NT2/D1 (cell line): ENCODE results near the gene MSMB.

ENCODE experiments used
- YY1 ChIP-seq: IDR thresholded peaks from 2 replicates; pipeline ENCODE4 v1.6.1; 2011; ENCODE audit not compliant: insufficient read length, insufficient read depth
- ZNF274 ChIP-seq: IDR thresholded peaks from 2 replicates; pipeline ENCODE4 v1.6.1; 2011; ENCODE audit warnings: mild to moderate bottlenecking, low read depth, low read length

GRCh38 chr10:46002916-46003693 lies 43.0 kb downstream of the MSMB start:
- no peak for TF ChIP-seq ZNF274
- no peak for TF ChIP-seq YY1
